ENCODE data around the gene FCF1.

DNA sequence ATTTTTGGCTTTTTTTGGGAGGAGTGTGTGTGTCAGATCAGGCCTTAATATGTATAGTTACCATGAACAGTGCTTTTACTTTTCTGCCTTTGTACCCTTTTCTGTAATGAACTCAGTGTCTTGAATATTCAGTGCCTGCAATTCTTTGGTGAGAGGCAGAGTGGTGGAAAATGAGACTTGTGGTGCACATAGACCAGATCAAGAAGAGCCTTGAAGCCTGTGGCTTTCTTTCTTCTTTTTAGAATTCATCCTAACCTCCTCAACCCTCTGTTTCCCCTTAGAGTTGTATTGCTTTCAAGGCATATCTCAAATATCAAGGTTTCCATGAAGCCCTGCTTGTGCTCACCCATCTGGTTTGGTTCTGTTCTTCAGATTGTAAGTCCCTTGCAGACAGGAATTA lies 52.8 kb downstream of the FCF1 start:
- TF ChIP-seq POLR2A (IDR thresholded peaks at IDR 0.05), result no peak
- TF ChIP-seq, protein P1, sequence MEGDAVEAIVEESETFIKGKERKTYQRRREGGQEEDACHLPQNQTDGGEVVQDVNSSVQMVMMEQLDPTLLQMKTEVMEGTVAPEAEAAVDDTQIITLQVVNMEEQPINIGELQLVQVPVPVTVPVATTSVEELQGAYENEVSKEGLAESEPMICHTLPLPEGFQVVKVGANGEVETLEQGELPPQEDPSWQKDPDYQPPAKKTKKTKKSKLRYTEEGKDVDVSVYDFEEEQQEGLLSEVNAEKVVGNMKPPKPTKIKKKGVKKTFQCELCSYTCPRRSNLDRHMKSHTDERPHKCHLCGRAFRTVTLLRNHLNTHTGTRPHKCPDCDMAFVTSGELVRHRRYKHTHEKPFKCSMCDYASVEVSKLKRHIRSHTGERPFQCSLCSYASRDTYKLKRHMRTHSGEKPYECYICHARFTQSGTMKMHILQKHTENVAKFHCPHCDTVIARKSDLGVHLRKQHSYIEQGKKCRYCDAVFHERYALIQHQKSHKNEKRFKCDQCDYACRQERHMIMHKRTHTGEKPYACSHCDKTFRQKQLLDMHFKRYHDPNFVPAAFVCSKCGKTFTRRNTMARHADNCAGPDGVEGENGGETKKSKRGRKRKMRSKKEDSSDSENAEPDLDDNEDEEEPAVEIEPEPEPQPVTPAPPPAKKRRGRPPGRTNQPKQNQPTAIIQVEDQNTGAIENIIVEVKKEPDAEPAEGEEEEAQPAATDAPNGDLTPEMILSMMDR (IDR thresholded peaks at IDR 0.05), result no peak
